ENCODE measurements around the gene LAMB1. TPM values are rescaled to one million over a fixed set of nuclear protein-coding genes. Genes with fewer than 3 reads are reported as not detected.

Gene LAMB1
- total RNA-seq, 1 experiment from 2014 or later, result 18.9 TPM

- Histone ChIP-seq H3K9me3 (no peaks in the 10 kb centered on the region), H3K36me3 (peaks cover 5% of the 10 kb centered on the region; the same call in 1 of the 2 replicates)
- DNase-seq, result peak; percentile 45
Observed at GRCh38 chr7:107989618-107990373, 13.2 kb downstream of the LAMB1 start.

GRCh38 chr7:107982918-107983389, 20.0 kb downstream of the LAMB1 start:
- Histone ChIP-seq H3K9me3 (no peaks in the 10 kb centered on the region), H3K36me3 (peaks cover 2% of the 10 kb centered on the region), H3K27me3 (no peaks in the 10 kb centered on the region), H3K4me3 (no peak overlapping the region)
- peak; percentile 16 for DNase-seq

More at GRCh38 chr7:107989618-107990373, 13.2 kb downstream of the LAMB1 start:
- no peaks in the 10 kb centered on the region for H3K27me3 ChIP-seq
- no peak overlapping the region for H3K4me3 ChIP-seq

- H3K36me3 ChIP-seq, result peaks cover 2% of the 10 kb centered on the region
- H3K27me3 ChIP-seq, result no peaks in the 10 kb centered on the region
Observed at GRCh38 chr7:107982042-107982840, 20.7 kb downstream of the LAMB1 start.

DNA sequence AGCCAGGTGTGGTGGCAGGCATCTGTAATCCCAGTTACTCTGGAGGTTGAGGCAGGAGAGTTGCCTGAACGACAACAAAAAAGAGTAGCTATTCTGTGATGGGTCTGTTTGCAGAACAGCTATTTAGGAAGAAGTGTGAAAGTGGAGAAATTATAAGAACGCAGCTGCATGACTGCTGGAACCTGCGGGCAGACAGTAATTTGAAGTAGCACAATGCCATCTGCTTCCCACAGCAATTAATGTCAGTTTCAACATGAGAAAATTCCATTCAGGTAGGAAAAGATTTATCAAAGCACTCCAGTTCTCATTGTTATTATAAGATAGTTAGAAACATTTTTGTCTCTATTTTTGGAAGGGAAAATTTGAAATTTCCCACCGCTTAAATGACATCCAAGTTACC, 21.5 kb downstream of the LAMB1 start:
- no peak for DNase-seq
- peaks cover 2% of the 10 kb centered on the region for H3K36me3 ChIP-seq
- no peaks in the 10 kb centered on the region for H3K9me3 ChIP-seq
- no peak overlapping the region for H3K4me3 ChIP-seq
- H3K27me3 ChIP-seq, result no peaks in the 10 kb centered on the region

More at GRCh38 chr7:107982042-107982840, 20.7 kb downstream of the LAMB1 start:
- Histone ChIP-seq H3K4me3 (no peak overlapping the region), H3K9me3 (no peaks in the 10 kb centered on the region)
- no peak for DNase-seq

DNA sequence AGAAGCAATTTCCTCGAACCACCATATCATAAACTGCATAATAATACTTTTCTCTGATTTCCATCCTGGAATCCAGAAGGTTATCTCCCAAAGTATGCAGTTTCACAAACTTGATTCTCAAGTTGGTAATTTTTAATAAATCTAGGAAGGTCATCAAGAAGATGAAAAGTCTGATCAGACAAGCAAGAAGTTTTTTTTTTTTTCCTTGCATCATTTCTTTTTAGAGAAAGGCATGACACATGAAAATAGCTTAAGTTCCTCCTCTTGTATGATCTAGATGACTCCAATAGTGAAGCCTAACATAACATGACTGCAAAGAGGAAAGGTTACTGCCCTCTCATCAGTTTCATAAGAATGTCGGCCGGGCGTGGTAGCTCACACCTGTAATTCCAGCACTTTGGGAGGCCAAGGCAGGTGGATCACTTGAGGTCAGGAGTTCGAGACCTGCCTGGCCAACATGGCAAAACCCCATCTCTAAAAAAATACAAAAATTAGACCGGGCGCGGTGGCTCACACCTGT, 22.2 kb downstream of the LAMB1 start:
- Histone ChIP-seq H3K36me3 (peaks cover 2% of the 10 kb centered on the region), H3K9me3 (no peaks in the 10 kb centered on the region), H3K27me3 (no peaks in the 10 kb centered on the region), H3K4me3 (no peak overlapping the region)
- DNase-seq, result no peak

GRCh38 chr7:107980171-107980570, 22.8 kb downstream of the LAMB1 start:
- peaks cover 2% of the 10 kb centered on the region for H3K36me3 ChIP-seq
- no peaks in the 10 kb centered on the region for H3K27me3 ChIP-seq
- no peak for DNase-seq
- H3K4me3 ChIP-seq, result no peak overlapping the region
- no peaks in the 10 kb centered on the region for H3K9me3 ChIP-seq

- Histone ChIP-seq H3K36me3 (no peaks in the 10 kb centered on the region; the same call in 1 of the 2 replicates), H3K9me3 (no peaks in the 10 kb centered on the region), H3K4me3 (no peak overlapping the region), H3K27me3 (no peaks in the 10 kb centered on the region)
- no peak for DNase-seq
Observed at GRCh38 chr7:107978815-107979408, 24.0 kb downstream of the LAMB1 start.

DNA sequence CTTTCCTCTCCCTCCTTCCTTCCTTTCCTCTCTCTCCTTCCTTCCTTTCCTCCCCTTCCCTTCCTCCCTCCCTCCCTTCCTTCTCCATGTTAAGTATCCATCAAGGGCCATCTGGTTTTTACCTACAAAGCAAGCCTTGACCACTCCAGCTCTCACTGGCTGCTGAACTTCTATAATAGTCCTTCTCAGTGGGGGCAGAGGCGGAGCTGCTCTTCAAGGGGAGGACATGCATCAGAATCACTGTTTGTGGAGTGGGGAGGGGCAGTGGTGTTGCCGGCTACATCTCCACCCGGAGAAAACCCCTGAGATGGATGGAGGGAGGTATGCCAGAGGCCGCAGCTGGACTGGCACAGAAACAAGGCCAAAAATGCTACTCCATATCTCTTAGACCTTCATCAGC, 25.9 kb downstream of the LAMB1 start:
- peaks cover 3% of the 10 kb centered on the region for H3K36me3 ChIP-seq
- no peak for DNase-seq
- H3K9me3 ChIP-seq, result no peaks in the 10 kb centered on the region
- H3K27me3 ChIP-seq, result no peaks in the 10 kb centered on the region
- H3K4me3 ChIP-seq, result no peak overlapping the region

DNA sequence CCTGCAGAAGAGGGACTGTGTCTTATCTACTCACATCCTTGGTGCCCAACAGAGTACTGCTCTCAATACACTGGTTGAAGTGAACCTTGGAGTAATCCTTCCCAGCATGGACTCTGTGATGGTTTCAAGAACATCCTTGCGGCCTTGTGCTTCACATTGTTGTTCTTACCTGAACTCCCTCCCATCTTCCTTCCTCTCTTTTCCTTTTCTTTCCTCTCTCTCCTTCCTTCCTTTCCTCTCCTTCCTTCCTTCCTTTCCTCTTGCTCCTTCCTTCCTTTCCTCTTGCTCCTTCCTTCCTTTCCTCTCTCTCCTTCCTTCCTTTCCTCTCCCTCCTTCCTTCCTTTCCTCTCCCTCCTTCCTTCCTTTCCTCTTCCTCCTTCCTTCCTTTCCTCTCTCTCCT, 26.3 kb downstream of the LAMB1 start:
- Histone ChIP-seq H3K27me3 (no peaks in the 10 kb centered on the region), H3K4me3 (no peak overlapping the region), H3K36me3 (peaks cover 3% of the 10 kb centered on the region), H3K9me3 (no peaks in the 10 kb centered on the region)
- no peak for DNase-seq

- H3K27me3 ChIP-seq, result no peaks in the 10 kb centered on the region
- H3K4me3 ChIP-seq, result no peak overlapping the region
- H3K9me3 ChIP-seq, result no peaks in the 10 kb centered on the region
- peaks cover 3% of the 10 kb centered on the region for H3K36me3 ChIP-seq
- DNase-seq, result no peak
Observed at GRCh38 chr7:107975394-107976013, 27.5 kb downstream of the LAMB1 start.

- Histone ChIP-seq H3K27me3 (no peaks in the 10 kb centered on the region), H3K36me3 (peaks cover 3% of the 10 kb centered on the region), H3K9me3 (no peaks in the 10 kb centered on the region), H3K4me3 (no peak overlapping the region)
- no peak for DNase-seq
Observed at GRCh38 chr7:107973861-107974260, 29.1 kb downstream of the LAMB1 start.

DNA sequence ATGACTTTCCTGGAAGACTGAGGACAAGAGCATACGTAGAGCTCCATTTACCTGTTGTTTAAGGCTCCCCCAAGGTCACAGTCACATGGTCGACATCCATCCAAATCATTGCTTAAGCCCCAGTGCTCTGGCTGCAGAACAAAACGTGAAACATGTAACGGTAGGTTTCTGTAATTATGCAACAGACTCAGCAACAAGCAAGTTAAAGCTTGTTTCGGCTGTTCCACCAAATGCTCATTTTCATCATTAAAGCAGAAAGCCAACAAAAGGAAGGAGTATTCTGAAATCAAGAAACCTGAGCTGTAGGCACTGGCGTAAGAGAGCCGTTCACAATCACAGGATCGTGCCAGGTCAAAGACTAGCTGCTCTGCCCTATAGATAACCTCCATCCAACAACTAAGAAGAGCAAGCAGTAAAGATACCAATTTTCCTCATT, 30.0 kb downstream of the LAMB1 start:
- Histone ChIP-seq H3K27me3 (no peaks in the 10 kb centered on the region), H3K4me3 (no peak overlapping the region), H3K9me3 (no peaks in the 10 kb centered on the region), H3K36me3 (peaks cover 3% of the 10 kb centered on the region)
- no peak for DNase-seq

GRCh38 chr7:107972075-107972482, 30.9 kb downstream of the LAMB1 start:
- no peak for DNase-seq
- Histone ChIP-seq H3K27me3 (no peaks in the 10 kb centered on the region), H3K9me3 (no peaks in the 10 kb centered on the region), H3K36me3 (peaks cover 3% of the 10 kb centered on the region), H3K4me3 (no peak overlapping the region)

DNA sequence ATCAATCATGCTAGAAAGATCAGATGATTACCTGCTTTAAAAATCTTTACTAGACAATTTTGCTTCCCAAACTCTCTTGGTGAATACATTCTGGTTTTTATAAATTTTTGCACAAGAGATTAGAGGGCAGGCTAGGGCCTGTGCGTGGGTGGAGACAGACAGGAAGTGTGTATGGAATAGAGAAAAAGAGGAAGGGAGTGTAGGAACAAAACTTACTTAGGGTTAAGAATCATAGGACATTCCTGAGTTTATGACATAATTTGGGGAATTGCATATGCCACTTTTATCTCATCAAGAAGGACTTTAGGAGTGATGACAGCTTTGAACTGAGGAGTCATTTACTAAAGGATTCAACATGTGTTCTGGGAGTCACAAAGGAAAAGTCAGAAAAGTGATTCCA, 31.3 kb downstream of the LAMB1 start:
- DNase-seq, result no peak
- H3K4me3 ChIP-seq, result no peak overlapping the region
- H3K36me3 ChIP-seq, result peaks cover 3% of the 10 kb centered on the region
- no peaks in the 10 kb centered on the region for H3K27me3 ChIP-seq
- no peaks in the 10 kb centered on the region for H3K9me3 ChIP-seq

GRCh38 chr7:107971100-107971499, 31.9 kb downstream of the LAMB1 start:
- no peak overlapping the region for H3K4me3 ChIP-seq
- no peak for DNase-seq
- H3K27me3 ChIP-seq, result no peaks in the 10 kb centered on the region
- H3K9me3 ChIP-seq, result no peaks in the 10 kb centered on the region
- peaks cover 6% of the 10 kb centered on the region for H3K36me3 ChIP-seq

- DNase-seq, result no peak
- H3K4me3 ChIP-seq, result no peak overlapping the region
- H3K27me3 ChIP-seq, result no peaks in the 10 kb centered on the region
- peaks cover 6% of the 10 kb centered on the region for H3K36me3 ChIP-seq
- no peaks in the 10 kb centered on the region for H3K9me3 ChIP-seq
Observed at GRCh38 chr7:107969856-107970255, 33.1 kb downstream of the LAMB1 start.

Measured in MG63 (cell line).